H1 (cell line): ENCODE data around the gene RNF130. TPM values are rescaled to one million over a fixed set of nuclear protein-coding genes. Genes with fewer than 3 reads are reported as not detected.

Experiments used
- CTCF ChIA-PET: fragments of 300-600 bp; sonication (Branson Sonifier 250); formaldehyde crosslinking; loops from one replicate; lab custom pipeline; 2021; ENCODE audit not compliant: partially characterized antibody; lab: Charles Lee
- POLR2A ChIA-PET: fragments of 300-600 bp; sonication (Branson Sonifier 250); formaldehyde crosslinking; loops from one replicate; lab custom pipeline; 2021; ENCODE audit warnings: inconsistent platforms; ENCODE audit not compliant: partially characterized antibody; lab: Charles Lee
- DNase-seq, 2 experiments: peaks; one replicate each; pipeline versions ENCODE4 v3.0.0 to v3.0.0-alpha.2; 2010 to 2022; ENCODE audit warnings: low spot score in 2 of 2, low read depth in 1 of 2, mixed read lengths in 1 of 2
- FAIRE-seq: peaks from 2 replicates; lab custom pipeline; 2011; peaks lifted over from hg19 to GRCh38; lab: Jason Lieb, UNC
- H2AFZ ChIP-seq: 2 replicates; pipeline ENCODE4 v1.8.1; 2012; ENCODE audit warnings: low read length, inconsistent platforms
- H2AK5ac ChIP-seq: 2 replicates; pipeline ENCODE4 v1.6.1; 2013; ENCODE audit warnings: low read depth, low read length
- H2BK120ac ChIP-seq: replicated peaks from 2 replicates; pipeline ENCODE3; 2013; ENCODE audit warnings: low read depth, low read length, inconsistent platforms
- H2BK12ac ChIP-seq: 2 replicates; pipeline ENCODE4 v1.6.1; 2013; ENCODE audit warnings: low read depth, low read length
- H2BK15ac ChIP-seq: 2 replicates; pipeline ENCODE4 v1.6.1; 2013; ENCODE audit warnings: low read length
- H2BK20ac ChIP-seq: 2 replicates; pipeline ENCODE4 v1.6.1; 2013; ENCODE audit warnings: low read length
- H2BK5ac ChIP-seq: 2 replicates; pipeline ENCODE4 v1.6.1; 2013; ENCODE audit warnings: low read depth, low read length
- H3K14ac ChIP-seq: 2 replicates; pipeline ENCODE4 v1.6.1; 2013; ENCODE audit warnings: inconsistent platforms; ENCODE audit not compliant: insufficient read length
- H3K18ac ChIP-seq: 2 replicates; pipeline ENCODE4 v1.6.1; 2013; ENCODE audit warnings: low read length; ENCODE audit errors: extremely low read depth
- H3K23ac ChIP-seq: 2 replicates; pipeline ENCODE4 v1.6.1; 2013; ENCODE audit warnings: inconsistent platforms; ENCODE audit not compliant: insufficient read length
- H3K23me2 ChIP-seq: 2 replicates; pipeline ENCODE4 v1.6.1; 2013; ENCODE audit warnings: low read depth, low read length
- H3K27ac ChIP-seq: 2 replicates; pipeline ENCODE4 v1.6.1; 2011; ENCODE audit warnings: low read depth, low read length, inconsistent platforms
- H3K27me3 ChIP-seq, 4 experiments: replicated peaks in 1 of 4; 1 replicate in 1 of 4; 2 replicates in 3 of 4; pipeline versions ENCODE4 v1.6.1 to v1.8.1; 2011 to 2013; ENCODE audit warnings: low read length in 3 of 4, mild to moderate bottlenecking in 3 of 4, inconsistent platforms in 2 of 4, mixed read lengths in 2 of 4, moderate library complexity in 1 of 4; ENCODE audit not compliant: control insufficient read depth in 3 of 4, insufficient read depth in 3 of 4; ENCODE audit errors: extremely low read depth in 1 of 4
- H3K36me3 ChIP-seq, 4 experiments: 2 replicates each; pipeline versions ENCODE4 v1.6.1 to v1.8.1; 2011 to 2013; ENCODE audit warnings: mild to moderate bottlenecking in 4 of 4, low read length in 3 of 4, moderate library complexity in 2 of 4, control low read depth in 1 of 4, inconsistent platforms in 1 of 4; ENCODE audit not compliant: insufficient read depth in 4 of 4, control insufficient read depth in 2 of 4
- H3K4ac ChIP-seq: replicated peaks from 2 replicates; pipeline ENCODE3; 2013; ENCODE audit warnings: low read length, low read depth, mixed read lengths, inconsistent platforms; ENCODE audit not compliant: insufficient read length
- H3K4me1 ChIP-seq, 4 experiments: replicated peaks in 1 of 4; 1 replicate in 1 of 4; 2 replicates in 3 of 4; pipeline versions ENCODE4 v1.6.1 to v1.8.1; 2011 to 2013; ENCODE audit warnings: low read length in 3 of 4, inconsistent platforms in 2 of 4, mixed read lengths in 1 of 4; ENCODE audit not compliant: insufficient read depth in 4 of 4, control insufficient read depth in 3 of 4
- H3K4me2 ChIP-seq, 2 experiments: 2 replicates each; pipeline versions ENCODE4 v1.6.1 to v1.8.1; 2011 to 2013; ENCODE audit warnings: low read depth in 2 of 2, low read length in 2 of 2, control low read depth in 1 of 2, inconsistent platforms in 1 of 2, mild to moderate bottlenecking in 1 of 2; ENCODE audit not compliant: insufficient read depth in 1 of 2
- H3K4me3 ChIP-seq, 4 experiments: fragments of 200-600, 300-600 bp in 1 of 4; sonication (generic), shearing (Covaris generic), sonication (Bioruptor Twin) in 1 of 4; 2 replicates each; pipeline versions ENCODE4 v1.5.1 to v1.8.1; 2011 to 2016; ENCODE audit warnings: low read length in 4 of 4, low read depth in 3 of 4, control low read depth in 2 of 4, inconsistent platforms in 2 of 4, mild to moderate bottlenecking in 2 of 4, mixed read lengths in 1 of 4, moderate library complexity in 1 of 4; ENCODE audit not compliant: insufficient read depth in 2 of 4; ENCODE audit errors: extremely low read depth in 1 of 4
- H3K56ac ChIP-seq: replicated peaks from 2 replicates; pipeline ENCODE3; 2013; ENCODE audit warnings: low read depth, mild to moderate bottlenecking, mixed read lengths, low read length, inconsistent platforms; ENCODE audit not compliant: insufficient read length
- H3K79me1 ChIP-seq: 2 replicates; pipeline ENCODE4 v1.6.1; 2013; ENCODE audit warnings: low read depth, low read length, control low read depth
- H3K79me2 ChIP-seq, 2 experiments: 2 replicates each; pipeline versions ENCODE4 v1.6.1 to v1.8.1; 2012 to 2013; ENCODE audit warnings: low read length in 2 of 2, mild to moderate bottlenecking in 2 of 2, inconsistent platforms in 1 of 2; ENCODE audit not compliant: insufficient read depth in 2 of 2, control insufficient read depth in 1 of 2
- H3K9ac ChIP-seq, 4 experiments: replicated peaks in 1 of 4; 1 replicate in 1 of 4; 2 replicates in 3 of 4; pipeline versions ENCODE4 v1.6.1 to v1.8.1; 2011 to 2013; ENCODE audit warnings: low read depth in 3 of 4, low read length in 3 of 4, control low read depth in 2 of 4, mild to moderate bottlenecking in 2 of 4, moderate library complexity in 2 of 4, inconsistent platforms in 1 of 4; ENCODE audit errors: extremely low read depth in 1 of 4
- H3K9me3 ChIP-seq, 2 experiments: 2 replicates each; pipeline versions ENCODE4 v1.6.1 to v1.8.1; 2012 to 2013; ENCODE audit warnings: mild to moderate bottlenecking in 2 of 2, moderate library complexity in 2 of 2, control low read depth in 1 of 2, inconsistent platforms in 1 of 2, low read depth in 1 of 2, low read length in 1 of 2, mixed read lengths in 1 of 2; ENCODE audit not compliant: insufficient read depth in 2 of 2
- H4K20me1 ChIP-seq, 2 experiments: replicated peaks in 1 of 2; 2 replicates each; pipeline versions ENCODE3 to v1.8.1; 2011 to 2013; ENCODE audit warnings: inconsistent platforms in 2 of 2, low read length in 2 of 2, mild to moderate bottlenecking in 1 of 2; ENCODE audit not compliant: insufficient read depth in 2 of 2, control insufficient read depth in 1 of 2
- H4K5ac ChIP-seq: 2 replicates; pipeline ENCODE4 v1.6.1; 2013; ENCODE audit warnings: low read length, low read depth, mixed read lengths, inconsistent platforms; ENCODE audit not compliant: insufficient read length
- H4K8ac ChIP-seq: 2 replicates; pipeline ENCODE4 v1.8.0; 2013; ENCODE audit warnings: mild to moderate bottlenecking, moderate library complexity, low read length, inconsistent platforms; ENCODE audit not compliant: insufficient read depth; ENCODE audit errors: extremely low read depth
- H4K91ac ChIP-seq: replicated peaks from 2 replicates; pipeline ENCODE3; 2013; ENCODE audit warnings: low read length, mixed read lengths, inconsistent platforms; ENCODE audit not compliant: insufficient read length
- CBX5 ChIP-seq: fragments of 300-800, 300-1000 bp; sonication (generic); IDR thresholded peaks from 2 replicates; pipeline ENCODE4 v1.7.1; 2016; ENCODE audit warnings: antibody characterized with exemption, low read length, low read depth
- CREB1 ChIP-seq: IDR thresholded peaks from 2 replicates; pipeline ENCODE4 v1.6.1; 2012; ENCODE audit warnings: inconsistent platforms
- EGR1 ChIP-seq: IDR thresholded peaks from 2 replicates; pipeline ENCODE4 v1.6.1; 2011; ENCODE audit warnings: low read depth, low read length, borderline replicate concordance
- JUN ChIP-seq: IDR thresholded peaks from 2 replicates; pipeline ENCODE4 v1.6.1; 2011; ENCODE audit warnings: low read depth, mild to moderate bottlenecking, improper control_type of control experiment, low read length
- JUND ChIP-seq: IDR thresholded peaks from 2 replicates; pipeline ENCODE4 v1.6.1; 2011; ENCODE audit warnings: mild to moderate bottlenecking, improper control_type of control experiment, low read length
- KDM4A ChIP-seq: IDR thresholded peaks from one replicate; pipeline ENCODE4 v1.7.1; 2012; ENCODE audit warnings: low read depth, mild to moderate bottlenecking, moderate library complexity, low read length, inconsistent platforms; ENCODE audit not compliant: severe bottlenecking
- MAFK ChIP-seq: IDR thresholded peaks from 2 replicates; pipeline ENCODE4 v1.6.1; 2012; ENCODE audit warnings: low read depth, mild to moderate bottlenecking, improper control_type of control experiment, low read length
- POLR2A ChIP-seq, 2 experiments: IDR thresholded peaks; 1 replicate in 1 of 2; 2 replicates in 1 of 2; pipeline ENCODE4 v1.6.1; 2011; ENCODE audit warnings: low read depth in 2 of 2, low read length in 2 of 2, mild to moderate bottlenecking in 2 of 2; ENCODE audit errors: control extremely low read depth in 1 of 2
- RAD21 ChIP-seq, 2 experiments: IDR thresholded peaks in 1 of 2; conservative IDR thresholded peaks in 1 of 2; 2 replicates each; pipeline ENCODE4 v1.6.1; 2011; ENCODE audit warnings: low read depth in 2 of 2, low read length in 2 of 2, improper control_type of control experiment in 1 of 2, inconsistent platforms in 1 of 2, mild to moderate bottlenecking in 1 of 2, moderate library complexity in 1 of 2
- RFX5 ChIP-seq: IDR thresholded peaks from 2 replicates; pipeline ENCODE4 v1.6.1; 2011; ENCODE audit warnings: low read depth, low read length, improper control_type of control experiment, borderline replicate concordance
- SIRT6 ChIP-seq: IDR thresholded peaks from one replicate; pipeline ENCODE4 v1.7.1; 2012; ENCODE audit warnings: low read length, inconsistent platforms
- SP4 ChIP-seq: IDR thresholded peaks from 2 replicates; pipeline ENCODE4 v1.6.1; 2012; ENCODE audit warnings: low read length, inconsistent platforms
- TBP ChIP-seq: IDR thresholded peaks from 2 replicates; pipeline ENCODE4 v1.6.1; 2011; ENCODE audit warnings: low read depth, low read length, improper control_type of control experiment
- WGBS, 2 experiments: shearing (Covaris generic) in 1 of 2; methylation state at CpG; one replicate each; pipeline versions ENCODE4 v1.1.6 to v1.1.7; 2013 to 2015; ENCODE audit warnings: low lambda C conversion rate in 2 of 2, mixed read lengths in 2 of 2, inconsistent platforms in 1 of 2, low coverage in 1 of 2, missing lambda C conversion rate in 1 of 2; ENCODE audit not compliant: insufficient replicate concordance in 2 of 2, insufficient coverage in 1 of 2, insufficient read length in 1 of 2; ENCODE audit errors: extremely low coverage in 1 of 2, missing lambda C conversion rate in 1 of 2; 5-methylcytosine and 5-hydroxymethylcytosine counted together
- polyA plus RNA-seq, 7 experiments: library from polyadenylated mRNA; depleted of rRNA in 3 of 7; stranded (reverse) in 5 of 7; unstranded in 2 of 7; fragments of >200 nt in 5 of 7; fragments of 200-250 nt in 2 of 7; gene quantifications; 1 replicate in 5 of 7; 2 replicates in 1 of 7; 4 replicates in 1 of 7; pipeline versions ENCODE4 v1.2.1 to v1.2.3, GENCODE V29; 2011 to 2013; ENCODE audit warnings: missing spikeins in 2 of 7, mixed read lengths in 2 of 7
- total RNA-seq: library from RNA; stranded (reverse); fragmentation: NEBNext Ultra II Directional; extraction: Animal tissue kit (Norgen Biotek cat#: 25700); gene quantifications from 2 replicates; pipeline ENCODE4 v1.2.1, GENCODE V29; 2021
- TF ChIP-seq, protein P1 (sequence below): IDR thresholded peaks from 2 replicates; pipeline ENCODE4 v1.6.1; 2012; ENCODE audit warnings: inconsistent platforms

The RNF130 gene
- total and polyA plus RNA-seq, 2 of the 8 experiments (the other 6 are each of a cell fraction or from before 2014, with no cell fraction given): 65.1 to 70.0 TPM

DNA sequence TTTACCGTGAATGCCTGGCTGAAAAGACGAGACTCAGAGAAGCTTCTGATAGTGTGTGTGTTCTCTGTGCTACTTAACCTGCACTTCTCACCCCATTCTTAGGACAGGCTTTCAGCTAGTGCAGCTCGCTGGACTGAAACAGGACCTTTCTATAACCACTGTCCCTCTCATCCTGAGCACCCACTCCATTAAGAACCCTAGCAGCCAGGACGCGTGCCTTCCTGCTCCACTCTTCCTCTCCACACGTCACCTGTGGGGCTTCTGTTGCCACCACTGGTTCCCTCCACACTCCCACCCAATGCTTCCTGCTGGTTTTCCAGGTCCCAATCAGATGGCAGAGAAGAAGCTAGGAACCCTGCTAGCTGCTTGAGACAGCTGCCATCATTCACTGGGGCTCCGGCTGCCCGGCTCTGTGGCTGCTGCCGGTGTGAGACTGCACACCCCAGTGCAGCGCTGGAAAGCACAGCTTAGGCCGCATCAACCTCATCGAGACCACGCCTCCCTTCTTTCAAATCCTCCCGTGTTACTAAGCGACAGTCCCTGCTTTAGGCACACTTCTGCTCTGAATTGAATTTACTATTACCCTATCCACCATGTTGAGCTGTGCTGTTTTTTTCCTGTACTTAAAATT lies 44.0 kb downstream of the RNF130 start:
- no peak overlapping the region for H3K9ac ChIP-seq
- no peak overlapping the region for H3K18ac ChIP-seq
- H3K79me1 ChIP-seq: peaks cover 3% of the 10 kb centered on the region; the same call in 1 of the 2 replicates
- H3K79me2 ChIP-seq: peaks cover 0 to 19% of the 10 kb centered on the region in 2 experiments; a peak in 1 of 4 replicates
- H2AFZ ChIP-seq: no peak overlapping the region
- H3K27ac ChIP-seq: no peak overlapping the region
- FAIRE-seq: no peak
- H2BK12ac ChIP-seq: no peak overlapping the region
- peaks cover 0 to 3% (median 2%) of the 10 kb centered on the region in 4 experiments; a peak in 4 of 7 replicates for H3K4me1 ChIP-seq
- no peak overlapping the region for H3K4ac ChIP-seq
- 91% methylated on average over 15 of the region's 15 CpGs; no CpG with 5 or more reads in 1 of the 2 experiments for WGBS, 2 experiments
- H4K8ac ChIP-seq: no peak overlapping the region
- H3K56ac ChIP-seq: no peak overlapping the region
- H3K23ac ChIP-seq: no peak overlapping the region
- POLR2A ChIA-PET: interaction anchor here (1.4 kb wide), 1 partner anchor 18 kb away, joined by 4 read pairs; no protein-coding TSS in a partner anchor
- no peak overlapping the region for H3K4me2 ChIP-seq
- TF ChIP-seq, protein P1, sequence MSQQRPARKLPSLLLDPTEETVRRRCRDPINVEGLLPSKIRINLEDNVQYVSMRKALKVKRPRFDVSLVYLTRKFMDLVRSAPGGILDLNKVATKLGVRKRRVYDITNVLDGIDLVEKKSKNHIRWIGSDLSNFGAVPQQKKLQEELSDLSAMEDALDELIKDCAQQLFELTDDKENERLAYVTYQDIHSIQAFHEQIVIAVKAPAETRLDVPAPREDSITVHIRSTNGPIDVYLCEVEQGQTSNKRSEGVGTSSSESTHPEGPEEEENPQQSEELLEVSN: no peak
- no peak for TF ChIP-seq CREB1
- TF ChIP-seq JUN: no peak
- TF ChIP-seq CBX5: no peak
- TF ChIP-seq RAD21 (IDR thresholded peaks at IDR 0.05 in 1 of 2, conservative IDR thresholded peaks at IDR 0.05 in 1 of 2; ENCODE audit: low read depth in 2 of 2, low read length in 2 of 2): no peak
- no peak for TF ChIP-seq JUND
- no peak for TF ChIP-seq TBP
- TF ChIP-seq POLR2A (IDR thresholded peaks at IDR 0.05; ENCODE audit: control extremely low read depth in 1 of 2, low read depth in 2 of 2, low read length in 2 of 2): no peak
- no peak for TF ChIP-seq RFX5
- TF ChIP-seq MAFK: no peak
- TF ChIP-seq EGR1: no peak
- no peak for TF ChIP-seq KDM4A
- TF ChIP-seq SP4: no peak
- TF ChIP-seq SIRT6: no peak
- H3K9me3 ChIP-seq: no peaks in the 10 kb centered on the region
- H2BK120ac ChIP-seq: no peak overlapping the region
- H4K91ac ChIP-seq: no peak overlapping the region
- H3K14ac ChIP-seq: no peak overlapping the region
- H4K20me1 ChIP-seq: peaks cover 3 to 9% of the 10 kb centered on the region in 2 experiments
- no peak overlapping the region for H2BK5ac ChIP-seq
- no peak overlapping the region for H2AK5ac ChIP-seq
- no peak for DNase-seq
- H3K36me3 ChIP-seq: peaks cover 0 to 5% (median 0%) of the 10 kb centered on the region in 4 experiments; a peak in 2 of 8 replicates
- H4K5ac ChIP-seq: no peak overlapping the region
- no peaks in the 10 kb centered on the region for H3K27me3 ChIP-seq
- H3K23me2 ChIP-seq: no peaks in the 10 kb centered on the region
- no peak overlapping the region for H3K4me3 ChIP-seq
- H2BK20ac ChIP-seq: no peak overlapping the region
- CTCF ChIA-PET: interaction anchor here (0.5 to 2.2 kb wide), 6 partner anchors 13 to 105 kb away, joined by 3 to 6 read pairs (median 3); no protein-coding TSS in a partner anchor
- no peak overlapping the region for H2BK15ac ChIP-seq
